Activated T-helper 2 cell treated with anti-CD3 and anti-CD28 coated beads, Interferon-gamma antibody, Interleukin-2, Interleukin-4, amounts not matched to agents 10 μg/mL and 5 μg/mL and 100 μg/mL, durations not matched to agents 14 hours and 24 hours and 36 hours (primary cell): ENCODE results near the gene ZNF629. TPM values are rescaled to one million over a fixed set of nuclear protein-coding genes. Genes with fewer than 3 reads are reported as not detected.

Experiments used
- DNase-seq: peaks from one replicate; pipeline ENCODE4 v3.0.0; 2021; ENCODE audit warnings: low spot score
- H3K27ac Mint-ChIP-seq: one replicate; pipeline ENCODE4 v1.8.0; 2021; ENCODE audit warnings: mixed read lengths
- H3K27me3 Mint-ChIP-seq: one replicate; pipeline ENCODE4 v1.8.0; 2021; ENCODE audit warnings: low read depth, mixed read lengths
- H3K36me3 Mint-ChIP-seq: one replicate; pipeline ENCODE4 v1.8.0; 2021; ENCODE audit warnings: low read depth, mixed read lengths
- H3K4me1 Mint-ChIP-seq: one replicate; pipeline ENCODE4 v1.8.0; 2021; ENCODE audit warnings: low read depth, mixed read lengths
- H3K4me3 Mint-ChIP-seq: one replicate; pipeline ENCODE4 v1.8.0; 2021; ENCODE audit warnings: low read depth, mild to moderate bottlenecking, moderate library complexity, mixed read lengths
- H3K9me3 Mint-ChIP-seq: one replicate; pipeline ENCODE4 v1.8.0; 2021; ENCODE audit warnings: mixed read lengths
- intact Hi-C: fragments of 100-400 bp; cut with micrococcal nuclease; formaldehyde crosslinking; loops from one replicate; pipeline ENCODE4 v1.15.1; 2023
- total RNA-seq: library from RNA; stranded (reverse); gene quantifications from 2 replicates; pipeline ENCODE4 v1.2.3, GENCODE V29; 2022

Gene ZNF629
- total RNA-seq, 1 donor from 2014 or later, result 0.82 TPM

DNA sequence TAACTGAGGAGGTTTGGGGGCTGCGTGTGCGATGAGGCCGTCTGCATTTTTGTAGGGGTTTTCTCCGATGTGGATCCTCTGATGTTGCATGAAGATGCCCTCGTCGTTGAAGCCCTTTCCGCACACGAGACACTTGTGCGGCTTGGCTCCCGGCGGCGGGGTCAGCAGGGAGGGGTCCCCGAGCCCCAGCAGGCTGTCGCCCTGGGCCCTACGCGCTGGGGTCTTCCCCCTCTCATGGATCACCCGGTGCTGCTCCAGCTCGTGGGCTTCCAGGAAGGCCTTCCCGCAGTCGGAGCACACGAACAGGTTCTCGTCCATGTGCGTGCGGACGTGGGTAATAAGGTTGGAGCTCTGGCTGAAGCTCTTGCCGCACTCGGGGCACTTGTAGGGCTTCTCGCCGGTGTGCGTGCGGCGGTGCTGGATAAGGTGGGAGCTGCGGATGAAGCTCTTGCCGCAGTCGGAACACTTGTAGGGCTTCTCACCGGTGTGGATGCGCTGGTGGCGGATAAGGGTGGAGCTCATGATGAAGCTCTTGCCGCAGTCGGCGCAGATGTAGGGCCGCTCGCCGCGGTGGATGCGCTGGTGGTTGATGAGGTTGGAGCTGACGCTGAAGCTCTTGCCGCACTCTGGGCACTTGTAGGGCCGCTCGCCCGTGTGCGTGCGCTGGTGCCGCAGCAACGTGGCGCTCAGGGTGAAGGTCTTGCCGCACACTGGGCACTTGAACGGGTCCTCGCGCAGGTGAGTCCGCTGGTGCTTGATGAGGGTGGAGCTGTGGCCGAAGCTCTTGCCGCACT is 4.3 kb downstream of the ZNF629 start:
- intact Hi-C loops, result no loop called here
- Mint-ChIP-seq H3K36me3 (no peaks in the 10 kb centered on the region), H3K4me3 (no peak overlapping the region), H3K4me1 (peaks cover 1% of the 10 kb centered on the region), H3K27ac (no peak overlapping the region), H3K9me3 (no peaks in the 10 kb centered on the region), H3K27me3 (peaks cover 24% of the 10 kb centered on the region)
- no peak for DNase-seq

DNA sequence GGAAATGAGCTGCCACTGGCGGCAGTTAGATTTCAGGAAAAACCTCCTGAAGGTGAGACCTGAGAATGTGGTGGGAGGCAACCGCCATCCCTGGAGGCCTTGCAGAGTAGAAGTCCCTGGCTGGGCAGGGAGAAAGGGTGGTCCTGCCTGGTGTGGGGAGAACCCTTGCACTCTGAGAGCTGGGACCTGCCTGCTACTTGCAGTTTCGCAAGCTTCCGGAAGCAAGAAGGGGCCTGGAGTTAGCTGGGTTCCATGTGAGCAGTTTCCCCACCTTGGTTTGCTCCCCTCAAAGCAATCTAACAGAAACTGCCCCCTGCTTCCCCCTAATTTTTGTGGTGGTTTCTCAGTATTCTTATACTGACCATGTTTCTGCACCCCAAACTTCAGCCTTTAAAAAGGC is 6.5 kb downstream of the ZNF629 start:
- peaks cover 4% of the 10 kb centered on the region for H3K4me1 Mint-ChIP-seq
- peaks cover 6% of the 10 kb centered on the region for H3K36me3 Mint-ChIP-seq
- no peak overlapping the region for H3K27ac Mint-ChIP-seq
- H3K9me3 Mint-ChIP-seq, result no peaks in the 10 kb centered on the region
- DNase-seq, result no peak
- intact Hi-C loops, result no loop called here
- no peak overlapping the region for H3K4me3 Mint-ChIP-seq
- peaks cover 10% of the 10 kb centered on the region for H3K27me3 Mint-ChIP-seq

DNA sequence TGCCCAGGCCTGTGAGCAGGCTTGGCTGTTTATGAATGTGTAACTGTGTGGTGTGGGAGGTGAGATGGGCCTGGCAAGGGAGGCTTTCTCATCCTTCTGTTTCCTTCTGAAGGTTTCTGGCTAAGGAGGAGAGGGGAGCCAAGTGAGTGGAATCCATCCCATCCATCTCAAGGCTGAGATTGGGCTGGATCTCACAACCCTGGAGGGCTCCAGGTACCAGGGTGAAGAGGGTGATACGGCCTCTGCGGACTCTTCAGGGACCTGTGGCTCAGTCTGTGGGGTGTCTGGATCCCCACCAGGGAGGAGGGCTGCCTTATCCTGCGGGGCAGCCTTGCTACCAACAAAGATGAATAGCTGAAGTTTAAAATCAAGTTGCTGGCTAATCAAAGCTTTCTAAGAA is 7.0 kb downstream of the ZNF629 start:
- H3K4me3 Mint-ChIP-seq, result no peak overlapping the region
- H3K27ac Mint-ChIP-seq, result no peak overlapping the region

DNA sequence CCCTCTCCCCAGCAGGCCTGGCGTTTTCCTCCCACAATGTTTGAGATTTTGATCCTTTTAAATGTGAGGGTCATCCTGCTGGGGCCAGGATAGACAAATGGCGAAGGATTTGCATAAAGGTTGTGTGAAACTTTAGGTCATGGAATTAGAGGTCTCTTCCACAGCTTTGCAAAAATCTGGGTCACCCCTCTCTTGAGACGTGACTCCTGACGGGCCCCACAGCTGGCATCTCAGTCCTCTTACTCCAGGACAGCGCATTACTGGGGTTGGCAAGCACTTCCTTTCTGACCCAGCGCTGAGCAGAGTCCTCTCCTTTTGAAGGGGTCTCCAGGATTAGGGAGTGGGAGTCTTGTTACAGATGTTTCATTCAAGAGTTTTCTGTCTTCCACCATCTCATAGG is 7.4 kb downstream of the ZNF629 start:
- DNase-seq, result no peak
- H3K27me3 Mint-ChIP-seq, result peaks cover 2% of the 10 kb centered on the region
- H3K4me3 Mint-ChIP-seq, result no peak overlapping the region
- intact Hi-C loops, result no loop called here
- H3K9me3 Mint-ChIP-seq, result no peaks in the 10 kb centered on the region
- H3K4me1 Mint-ChIP-seq, result peaks cover 12% of the 10 kb centered on the region
- H3K36me3 Mint-ChIP-seq, result peaks cover 10% of the 10 kb centered on the region
- H3K27ac Mint-ChIP-seq, result no peak overlapping the region

More for the DNA sequence above, 7.0 kb downstream of the ZNF629 start:
- no peak for DNase-seq
- Mint-ChIP-seq H3K36me3 (peaks cover 10% of the 10 kb centered on the region), H3K9me3 (no peaks in the 10 kb centered on the region), H3K4me1 (peaks cover 8% of the 10 kb centered on the region), H3K27me3 (peaks cover 4% of the 10 kb centered on the region)
- intact Hi-C loops, result no loop called here

DNA sequence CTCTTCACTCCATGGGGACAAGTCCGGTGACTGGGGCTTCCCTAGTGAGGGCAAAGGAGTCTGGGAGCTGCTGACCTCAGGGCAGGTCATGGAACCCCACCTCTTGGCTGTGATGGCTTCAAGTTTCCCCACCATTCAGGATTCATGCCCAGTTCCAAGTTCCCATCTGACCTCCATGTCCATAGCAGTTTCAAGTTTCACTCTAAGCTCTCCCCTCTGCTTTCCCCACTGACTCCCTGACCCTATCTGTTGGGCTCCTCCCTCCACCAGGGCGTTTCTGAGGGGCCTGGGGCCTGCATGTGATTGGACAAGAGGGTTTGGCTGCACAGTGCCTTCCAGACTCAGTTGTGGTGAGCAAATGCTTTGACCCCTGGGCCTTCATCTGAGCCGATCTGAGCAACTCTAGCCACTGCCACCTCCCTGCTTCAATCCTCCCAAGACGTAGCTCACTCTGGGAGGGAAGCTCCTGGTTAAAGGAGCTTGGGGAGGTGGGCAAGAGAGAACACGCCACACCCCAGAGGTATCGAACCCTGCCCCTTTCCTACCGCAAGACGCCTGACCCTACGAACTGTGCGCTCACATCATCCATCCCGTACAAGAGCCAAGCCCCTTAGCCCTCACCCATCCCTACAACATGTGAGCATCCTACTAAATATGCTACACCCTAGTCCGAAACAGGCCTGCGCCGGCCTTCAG is 8.3 kb downstream of the ZNF629 start:
- H3K9me3 Mint-ChIP-seq, result no peaks in the 10 kb centered on the region

DNA sequence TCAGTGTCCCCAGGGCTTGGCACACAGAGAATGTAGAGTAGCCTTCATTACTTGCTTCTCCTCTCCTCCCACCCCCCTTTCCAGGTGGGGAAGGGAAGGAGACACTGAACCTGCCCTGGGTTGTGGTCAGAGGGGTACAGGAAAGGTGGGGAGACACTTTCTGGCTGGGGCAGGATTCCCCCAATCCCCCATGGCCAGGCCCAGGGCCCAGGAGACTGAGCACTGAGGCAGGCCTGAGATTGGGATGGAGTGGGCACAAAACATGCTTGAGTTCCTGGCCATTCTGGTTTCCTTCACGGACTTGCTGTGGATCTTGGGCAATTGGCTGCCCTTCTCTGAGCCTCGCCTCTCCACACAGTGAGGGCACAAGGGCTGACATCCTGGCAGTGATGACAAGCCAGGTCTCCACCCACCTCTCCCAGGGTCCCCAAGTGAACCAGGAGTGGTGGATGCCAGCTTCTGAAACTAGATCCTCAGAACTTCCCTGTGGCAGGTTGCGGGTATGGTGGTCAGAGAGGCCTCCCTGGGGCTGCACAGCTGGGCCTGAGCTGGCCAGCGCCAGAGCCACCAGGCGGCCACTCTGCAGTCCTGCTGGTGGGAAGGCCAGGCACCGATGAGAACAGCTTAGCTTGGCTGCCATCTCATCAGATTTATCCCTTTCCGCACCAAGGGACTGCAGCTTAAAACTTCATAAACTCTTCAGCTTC is 9.3 kb downstream of the ZNF629 start:
- no peak for DNase-seq
- Mint-ChIP-seq H3K9me3 (no peaks in the 10 kb centered on the region), H3K36me3 (peaks cover 21% of the 10 kb centered on the region), H3K4me1 (peaks cover 12% of the 10 kb centered on the region), H3K4me3 (peak overlapping the region; percentile 93), H3K27me3 (no peaks in the 10 kb centered on the region), H3K27ac (no peak overlapping the region)
- intact Hi-C loops, result no loop called here

More for the DNA sequence above, 8.3 kb downstream of the ZNF629 start:
- H3K4me3 Mint-ChIP-seq, result peak overlapping the region; percentile 4
- peaks cover 14% of the 10 kb centered on the region for H3K36me3 Mint-ChIP-seq
- H3K27ac Mint-ChIP-seq, result no peak overlapping the region
- H3K4me1 Mint-ChIP-seq, result peaks cover 12% of the 10 kb centered on the region
- intact Hi-C loops, result no loop called here
- H3K27me3 Mint-ChIP-seq, result no peaks in the 10 kb centered on the region
- no peak for DNase-seq

DNA sequence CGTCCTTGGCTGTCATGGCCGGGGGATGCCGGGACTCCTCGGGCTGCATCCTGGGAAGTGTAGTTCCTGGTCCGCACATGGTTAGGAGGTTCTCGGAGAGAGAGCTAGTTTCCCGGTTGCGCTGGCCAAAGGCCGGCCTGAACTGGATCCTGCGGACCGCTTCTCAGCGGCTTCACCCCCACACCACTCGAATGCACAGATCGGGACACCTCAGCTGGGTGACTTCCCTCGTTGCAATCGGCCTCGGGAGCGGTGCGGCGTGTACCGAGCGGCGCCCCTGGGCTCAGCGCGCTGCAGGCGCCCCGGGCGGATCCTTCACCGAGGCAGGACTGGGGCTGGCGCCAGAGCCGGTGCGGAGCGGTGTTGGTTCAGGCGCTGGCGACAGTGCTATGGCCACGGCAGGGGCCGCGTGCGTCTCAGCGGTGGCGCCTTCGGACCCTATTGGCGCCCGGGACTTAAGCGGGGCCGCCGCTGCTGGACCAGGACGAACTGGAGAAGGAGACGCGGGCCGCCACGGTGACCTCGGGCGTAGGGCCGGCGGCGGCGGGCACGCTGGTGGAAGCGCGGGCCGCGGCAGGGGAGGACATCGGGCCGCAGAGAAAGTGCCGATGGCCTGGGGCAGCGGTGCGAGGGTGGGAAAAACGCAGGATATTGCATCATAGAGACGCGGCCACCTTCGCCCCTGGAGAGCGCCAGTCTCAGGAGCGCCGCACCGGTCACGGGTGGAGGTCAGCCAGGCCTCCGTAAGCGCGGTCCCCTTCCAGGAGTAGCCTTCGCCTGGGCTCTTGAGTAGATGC is 11.4 kb downstream of the ZNF629 start:
- H3K27ac Mint-ChIP-seq, result peak overlapping the region; percentile 94
- H3K4me1 Mint-ChIP-seq, result peaks cover 12% of the 10 kb centered on the region
- DNase-seq, result peak; percentile 54
- H3K9me3 Mint-ChIP-seq, result no peaks in the 10 kb centered on the region
- peaks cover 41% of the 10 kb centered on the region for H3K36me3 Mint-ChIP-seq
- H3K4me3 Mint-ChIP-seq, result peak overlapping the region; percentile 93
- intact Hi-C loops, result loop anchor here (1.0 kb wide), 1 partner anchor 39 kb away; no protein-coding TSS in a partner anchor
- H3K27me3 Mint-ChIP-seq, result no peaks in the 10 kb centered on the region

DNA sequence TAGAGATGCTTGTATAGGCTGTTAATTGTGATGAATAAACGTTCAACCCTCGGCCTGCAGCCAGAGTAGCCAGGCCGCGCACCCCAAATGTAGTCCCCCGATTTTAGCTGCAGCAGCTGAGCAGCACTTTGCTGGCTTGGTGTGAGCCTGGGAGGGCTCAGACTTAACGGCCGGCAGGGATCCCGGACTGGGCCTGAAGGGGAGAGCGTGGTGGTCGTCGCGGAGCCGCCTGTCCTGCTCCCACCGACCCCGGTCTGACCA is 11.9 kb downstream of the ZNF629 start:
- no peak for DNase-seq
- Mint-ChIP-seq H3K27ac (peak overlapping the region; percentile 94), H3K9me3 (no peaks in the 10 kb centered on the region), H3K4me3 (peak overlapping the region; percentile 93), H3K4me1 (peaks cover 12% of the 10 kb centered on the region), H3K36me3 (peaks cover 46% of the 10 kb centered on the region), H3K27me3 (no peaks in the 10 kb centered on the region)
- intact Hi-C loops, result no loop called here

DNA sequence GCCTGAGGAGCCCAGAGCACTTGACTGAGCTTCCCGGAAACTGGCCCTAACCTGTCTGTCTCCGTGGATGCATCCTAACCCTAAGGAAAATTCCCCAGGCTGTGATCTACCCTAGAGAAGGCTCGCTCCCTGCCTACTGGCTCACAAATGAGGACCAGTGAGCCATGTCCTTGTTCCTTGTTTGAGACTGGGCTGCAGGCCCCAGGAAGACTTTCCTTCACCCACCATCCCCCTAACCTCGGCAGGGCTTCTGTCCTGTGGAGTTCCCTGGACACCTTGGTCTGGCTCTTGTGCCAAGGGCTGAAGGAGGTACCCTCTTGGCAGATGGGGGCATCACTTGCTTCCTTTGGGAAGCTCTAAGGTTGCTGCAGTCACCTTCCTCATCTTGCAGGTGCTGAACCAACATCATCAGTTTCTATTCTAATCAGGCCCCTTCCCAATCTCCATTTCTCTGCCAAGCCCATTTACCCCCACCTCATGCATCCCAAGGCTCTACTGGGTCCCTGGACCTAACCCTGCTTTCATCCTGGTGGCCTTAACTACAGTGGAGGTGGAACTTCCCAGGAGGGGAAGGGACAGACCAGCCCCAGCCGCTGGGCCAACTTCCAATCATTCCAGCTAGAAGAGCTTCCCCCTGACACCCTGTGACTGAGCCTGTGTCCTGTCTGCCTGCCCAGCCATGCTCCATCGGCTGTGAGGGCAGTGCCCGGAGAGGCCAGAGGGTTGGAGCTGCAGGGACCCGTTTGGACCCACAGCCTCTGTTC is 12.5 kb downstream of the ZNF629 start:
- no peaks in the 10 kb centered on the region for H3K9me3 Mint-ChIP-seq
- DNase-seq, result no peak
- H3K4me3 Mint-ChIP-seq, result peak overlapping the region; percentile 93
- no peaks in the 10 kb centered on the region for H3K27me3 Mint-ChIP-seq
- intact Hi-C loops, result no loop called here
- H3K4me1 Mint-ChIP-seq, result peaks cover 12% of the 10 kb centered on the region
- peak overlapping the region; percentile 24 for H3K27ac Mint-ChIP-seq
- peaks cover 48% of the 10 kb centered on the region for H3K36me3 Mint-ChIP-seq

DNA sequence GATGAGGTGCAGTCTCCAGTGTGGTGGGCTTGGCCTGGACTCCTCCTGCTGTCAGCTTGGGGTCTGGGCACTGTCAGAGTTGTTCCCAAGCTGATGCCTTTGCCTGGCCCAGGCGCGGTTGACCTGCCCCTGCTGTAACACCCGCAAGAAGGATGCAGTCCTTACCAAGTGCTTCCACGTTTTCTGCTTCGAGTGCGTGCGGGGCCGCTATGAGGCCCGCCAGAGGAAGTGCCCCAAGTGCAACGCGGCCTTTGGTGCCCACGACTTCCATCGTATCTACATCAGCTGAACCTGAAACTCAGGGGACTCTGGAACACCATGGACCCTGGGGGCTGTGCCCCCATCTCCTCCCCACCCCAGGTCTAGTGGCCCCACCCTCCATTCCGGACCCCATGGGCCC is 13.2 kb downstream of the ZNF629 start:
- intact Hi-C loops, result no loop called here
- DNase-seq, result no peak
- peaks cover 55% of the 10 kb centered on the region for H3K36me3 Mint-ChIP-seq
- H3K9me3 Mint-ChIP-seq, result no peaks in the 10 kb centered on the region
- no peak overlapping the region for H3K27ac Mint-ChIP-seq
- H3K4me3 Mint-ChIP-seq, result no peak overlapping the region
- H3K4me1 Mint-ChIP-seq, result peaks cover 12% of the 10 kb centered on the region
- no peaks in the 10 kb centered on the region for H3K27me3 Mint-ChIP-seq

DNA sequence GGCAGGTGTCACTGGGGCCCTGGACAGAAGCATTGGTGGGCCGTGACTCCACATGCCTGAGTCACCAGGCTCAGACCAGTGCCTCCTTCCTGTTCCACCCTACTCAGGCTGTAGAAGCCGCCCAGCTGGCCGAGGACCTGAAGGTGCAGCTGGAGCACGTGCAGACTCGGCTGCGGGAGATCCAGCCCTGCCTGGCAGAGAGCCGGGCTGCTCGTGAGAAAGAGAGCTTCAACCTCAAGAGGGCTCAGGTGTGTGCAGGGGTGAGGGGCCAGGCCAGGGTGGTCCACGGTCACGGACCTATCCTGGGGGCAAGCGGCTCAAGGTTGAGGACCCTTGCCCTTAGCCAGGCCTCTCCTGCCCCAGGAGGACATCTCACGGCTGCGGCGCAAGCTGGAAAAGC is 15.3 kb downstream of the ZNF629 start:
- Mint-ChIP-seq H3K36me3 (peaks cover 67% of the 10 kb centered on the region), H3K27me3 (no peaks in the 10 kb centered on the region), H3K27ac (no peak overlapping the region), H3K4me3 (no peak overlapping the region), H3K4me1 (peaks cover 9% of the 10 kb centered on the region), H3K9me3 (no peaks in the 10 kb centered on the region)
- no peak for DNase-seq
- intact Hi-C loops, result no loop called here
